Measurements from ENCODE around the gene UBE2D4. TPM values are rescaled to one million over a fixed set of nuclear protein-coding genes. Genes with fewer than 3 reads are reported as not detected.

The UBE2D4 gene
- total RNA-seq, 4 donors from 2014 or later, result 12.9 to 18.2 (median 15.1) TPM

Other genes starting within 250 kb of the UBE2D4 start
- gene COA1, start 196.9 kb upstream of the UBE2D4 start, total RNA-seq, result 10 to 100 TPM; 58.5 to 74.1 (median 64.7) TPM
- gene BLVRA, start 167.8 kb upstream of the UBE2D4 start, total RNA-seq, result 10 to 100 TPM; 32.2 to 70.5 (median 48.5) TPM
- 10 to 100 TPM; 61.8 to 90.2 (median 82.3) TPM for gene MRPS24, start 56.9 kb upstream of the UBE2D4 start, total RNA-seq
- gene URGCP, start 19.8 kb upstream of the UBE2D4 start, total RNA-seq, result 10 to 100 TPM; 25.7 to 32.0 (median 28.8) TPM
- gene SPDYE1, start 71.5 kb downstream of the UBE2D4 start, total RNA-seq, result not detected
- 100 to 1,000 TPM; 113 to 139 (median 126) TPM for gene DBNL, start 118.3 kb downstream of the UBE2D4 start, total RNA-seq
- gene PGAM2, start 139.1 kb downstream of the UBE2D4 start, total RNA-seq, result under 1 TPM in 1 of 4 donors, not detected in 3; 0.98 TPM
- 100 to 1,000 TPM in 1 of 4 donors, 10 to 100 TPM in 3; 31.0 to 104 (median 89.5) TPM for gene POLM, start 156.1 kb downstream of the UBE2D4 start, total RNA-seq
- 100 to 1,000 TPM; 142 to 440 (median 264) TPM for gene AEBP1, start 177.9 kb downstream of the UBE2D4 start, total RNA-seq
- 10 to 100 TPM; 33.9 to 87.9 (median 71.0) TPM for gene POLD2, start 197.1 kb downstream of the UBE2D4 start, total RNA-seq
- gene MYL7, start 214.9 kb downstream of the UBE2D4 start, total RNA-seq, result not detected

Data from tibial nerve (tissue), 4 donors.